ENCODE data around the gene DOCK4. TPM values are rescaled to one million over a fixed set of nuclear protein-coding genes. Genes with fewer than 3 reads are reported as not detected.

DOCK4 gene
- total and polyA plus RNA-seq, 4 donors, result 40.3 to 95.0 (median 56.4) TPM

DNA sequence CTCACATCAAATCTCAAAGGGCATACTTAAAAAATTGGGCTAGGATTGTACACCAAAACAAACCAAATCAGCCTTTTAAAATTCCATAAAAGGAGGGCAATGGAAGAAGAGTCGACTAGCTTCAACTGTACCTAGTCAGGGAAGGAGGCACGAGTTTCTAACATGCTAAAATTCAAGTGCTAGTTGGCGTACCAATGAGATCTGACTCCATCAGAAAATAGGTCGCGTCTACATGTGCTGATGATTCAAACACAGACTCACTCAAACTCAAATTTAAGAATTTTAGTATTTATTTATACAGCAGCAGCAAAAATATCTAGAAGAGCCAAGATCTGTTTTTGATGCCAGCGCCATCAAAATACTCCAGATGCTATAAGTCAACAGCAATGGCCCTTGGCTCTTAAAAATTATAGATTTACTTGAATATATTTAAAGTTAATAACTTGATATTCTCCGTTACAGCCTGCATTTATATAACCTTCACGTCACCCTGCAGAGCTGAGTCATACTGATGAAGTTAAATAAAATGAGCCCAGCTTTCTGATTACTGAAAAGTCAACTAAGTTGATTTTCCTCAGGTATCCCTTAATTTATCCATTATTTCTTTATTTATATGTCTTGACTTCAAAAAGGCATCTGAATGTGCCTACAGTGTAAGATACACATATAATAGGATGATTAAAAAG, 341.8 kb downstream of the DOCK4 start:
- DNase-seq (ENCODE audit: low read depth in 4 of 6, low spot score in 6 of 6), result no peak
- H3K27ac ChIP-seq (ENCODE audit: low read depth, low read length), result no peak overlapping the region
- H3K27me3 ChIP-seq (ENCODE audit: control insufficient read depth, insufficient read depth, low read length), result no peaks in the 10 kb centered on the region
- no peaks in the 10 kb centered on the region for H3K9me3 ChIP-seq (ENCODE audit: control insufficient read depth, insufficient read depth, low read length)
- no peak overlapping the region for H3K4me3 ChIP-seq (ENCODE audit: low read depth, low read length)
- WGBS (ENCODE audit: insufficient coverage), result 100% methylated on average over 1 of the region's 8 CpGs
- H3K4me1 ChIP-seq (ENCODE audit: control insufficient read depth, insufficient read depth, low read length), result no peaks in the 10 kb centered on the region
- H3K36me3 ChIP-seq (ENCODE audit: control insufficient read depth, insufficient read depth, low read length), result peaks cover 11% of the 10 kb centered on the region

DNA sequence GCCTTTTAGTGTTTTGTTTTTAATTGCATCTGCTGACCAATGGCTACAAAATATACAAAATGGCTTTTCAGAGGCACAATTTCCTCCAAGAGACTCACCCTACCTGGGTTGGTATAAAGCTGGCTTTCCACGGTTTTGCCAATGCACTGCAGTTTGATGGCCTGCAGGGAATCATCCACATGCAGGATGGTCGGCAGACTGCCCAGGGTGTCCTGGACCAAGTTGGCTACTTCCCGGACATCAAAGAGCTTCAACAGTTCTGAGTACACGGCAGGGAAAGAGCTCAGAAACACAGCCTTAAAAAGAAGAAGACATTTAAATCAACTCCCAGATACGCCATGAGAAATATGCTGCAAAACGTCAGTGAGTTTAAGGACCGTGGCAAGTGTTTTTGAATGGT, 342.9 kb downstream of the DOCK4 start:
- H3K9me3 ChIP-seq (ENCODE audit: control insufficient read depth, insufficient read depth, low read length), result no peaks in the 10 kb centered on the region
- 61% methylated on average over 6 of the region's 7 CpGs for WGBS (ENCODE audit: insufficient coverage)
- H3K4me1 ChIP-seq (ENCODE audit: control insufficient read depth, insufficient read depth, low read length), result no peaks in the 10 kb centered on the region
- H3K27ac ChIP-seq (ENCODE audit: low read depth, low read length), result no peak overlapping the region
- no peaks in the 10 kb centered on the region for H3K27me3 ChIP-seq (ENCODE audit: control insufficient read depth, insufficient read depth, low read length)
- no peak for DNase-seq (ENCODE audit: low read depth in 4 of 6, low spot score in 6 of 6)
- peaks cover 11% of the 10 kb centered on the region for H3K36me3 ChIP-seq (ENCODE audit: control insufficient read depth, insufficient read depth, low read length)
- H3K4me3 ChIP-seq (ENCODE audit: low read depth, low read length), result no peak overlapping the region

DNA sequence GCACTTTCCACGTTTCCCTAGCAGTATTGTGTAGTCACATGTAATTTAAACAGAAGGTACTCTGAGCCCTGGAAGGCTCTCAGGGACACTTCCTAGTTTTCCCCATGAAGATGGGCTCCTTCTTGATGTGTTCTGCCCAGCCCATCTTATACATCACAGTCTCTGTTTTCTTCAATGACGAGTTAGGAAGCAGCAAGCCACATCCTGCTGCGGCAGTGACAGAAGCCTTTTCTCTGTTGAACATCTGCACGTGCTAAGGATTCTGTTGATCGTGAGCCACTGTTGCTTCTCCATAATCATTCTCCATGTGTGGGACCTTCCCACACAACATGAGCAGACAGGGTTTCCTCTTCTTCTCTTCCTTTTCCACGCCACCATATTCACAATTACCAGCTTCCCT, 346.0 kb downstream of the DOCK4 start:
- Histone ChIP-seq H3K36me3 (ENCODE audit: control insufficient read depth, insufficient read depth, low read length) (peaks cover 7% of the 10 kb centered on the region), H3K4me3 (ENCODE audit: low read depth, low read length) (no peak overlapping the region), H3K27me3 (ENCODE audit: control insufficient read depth, insufficient read depth, low read length) (no peaks in the 10 kb centered on the region), H3K4me1 (ENCODE audit: control insufficient read depth, insufficient read depth, low read length) (peaks cover under 1% of the 10 kb centered on the region), H3K9me3 (ENCODE audit: control insufficient read depth, insufficient read depth, low read length) (no peaks in the 10 kb centered on the region), H3K27ac (ENCODE audit: low read depth, low read length) (no peak overlapping the region)
- DNase-seq (ENCODE audit: low read depth in 4 of 6, low spot score in 6 of 6), result no peak
- WGBS (ENCODE audit: insufficient coverage), result 87% methylated on average over 6 of the region's 6 CpGs

DNA sequence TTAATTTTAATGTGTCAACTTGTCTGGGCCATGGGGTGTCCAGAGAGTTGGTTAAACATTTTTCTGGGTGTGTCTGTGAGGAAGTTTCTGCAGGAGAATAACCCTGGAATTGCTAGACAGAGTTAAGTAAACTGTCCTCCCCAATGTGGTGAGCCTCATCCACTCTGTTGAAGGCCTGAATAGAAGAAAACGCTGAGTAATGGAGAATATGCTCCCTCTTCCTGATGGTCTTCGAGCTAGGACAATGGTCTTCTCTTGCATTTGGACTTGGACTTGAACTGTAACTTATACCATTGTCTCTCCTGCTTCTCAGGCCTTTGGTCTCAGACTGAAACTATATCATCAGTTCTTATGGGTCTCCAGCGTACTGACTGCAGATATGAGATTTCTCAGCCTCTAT, 347.9 kb downstream of the DOCK4 start:
- H3K4me1 ChIP-seq (ENCODE audit: control insufficient read depth, insufficient read depth, low read length), result peaks cover 2% of the 10 kb centered on the region
- H3K27me3 ChIP-seq (ENCODE audit: control insufficient read depth, insufficient read depth, low read length), result no peaks in the 10 kb centered on the region
- H3K36me3 ChIP-seq (ENCODE audit: control insufficient read depth, insufficient read depth, low read length), result peaks cover 7% of the 10 kb centered on the region
- 88% methylated on average over 3 of the region's 3 CpGs for WGBS (ENCODE audit: insufficient coverage)
- H3K27ac ChIP-seq (ENCODE audit: low read depth, low read length), result no peak overlapping the region
- DNase-seq (ENCODE audit: low read depth in 4 of 6, low spot score in 6 of 6), result no peak
- H3K4me3 ChIP-seq (ENCODE audit: low read depth, low read length), result no peak overlapping the region
- no peaks in the 10 kb centered on the region for H3K9me3 ChIP-seq (ENCODE audit: control insufficient read depth, insufficient read depth, low read length)

DNA sequence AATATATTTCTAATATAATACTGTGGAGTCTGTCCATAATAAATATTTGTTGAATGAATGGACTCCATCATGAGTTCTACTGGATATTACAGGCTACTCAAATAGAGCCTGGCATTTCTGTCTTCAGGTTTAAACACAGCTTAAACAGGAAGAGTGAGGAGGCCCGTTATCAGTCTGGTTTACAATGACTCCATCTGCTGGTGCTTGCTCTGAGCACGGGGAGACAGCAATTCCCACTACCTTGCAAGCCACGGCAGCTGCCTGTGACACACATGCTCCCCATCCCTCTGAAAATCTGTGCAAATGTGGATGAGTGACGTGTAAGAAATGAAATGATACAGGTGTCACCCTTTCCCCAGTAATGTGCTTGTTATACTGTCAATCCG, 350.4 kb downstream of the DOCK4 start:
- DNase-seq (ENCODE audit: low read depth in 4 of 6, low spot score in 6 of 6), result peak in 5 of 6 donors; percentile 15 to 83 (median 23)
- H3K4me1 ChIP-seq (ENCODE audit: control insufficient read depth, insufficient read depth, low read length), result peaks cover 2% of the 10 kb centered on the region
- no peak overlapping the region for H3K27ac ChIP-seq (ENCODE audit: low read depth, low read length)
- no peaks in the 10 kb centered on the region for H3K27me3 ChIP-seq (ENCODE audit: control insufficient read depth, insufficient read depth, low read length)
- WGBS (ENCODE audit: insufficient coverage), result 33% methylated on average over 4 of the region's 5 CpGs
- peaks cover 12% of the 10 kb centered on the region for H3K36me3 ChIP-seq (ENCODE audit: control insufficient read depth, insufficient read depth, low read length)
- H3K9me3 ChIP-seq (ENCODE audit: control insufficient read depth, insufficient read depth, low read length), result no peaks in the 10 kb centered on the region
- H3K4me3 ChIP-seq (ENCODE audit: low read depth, low read length), result no peak overlapping the region

DNA sequence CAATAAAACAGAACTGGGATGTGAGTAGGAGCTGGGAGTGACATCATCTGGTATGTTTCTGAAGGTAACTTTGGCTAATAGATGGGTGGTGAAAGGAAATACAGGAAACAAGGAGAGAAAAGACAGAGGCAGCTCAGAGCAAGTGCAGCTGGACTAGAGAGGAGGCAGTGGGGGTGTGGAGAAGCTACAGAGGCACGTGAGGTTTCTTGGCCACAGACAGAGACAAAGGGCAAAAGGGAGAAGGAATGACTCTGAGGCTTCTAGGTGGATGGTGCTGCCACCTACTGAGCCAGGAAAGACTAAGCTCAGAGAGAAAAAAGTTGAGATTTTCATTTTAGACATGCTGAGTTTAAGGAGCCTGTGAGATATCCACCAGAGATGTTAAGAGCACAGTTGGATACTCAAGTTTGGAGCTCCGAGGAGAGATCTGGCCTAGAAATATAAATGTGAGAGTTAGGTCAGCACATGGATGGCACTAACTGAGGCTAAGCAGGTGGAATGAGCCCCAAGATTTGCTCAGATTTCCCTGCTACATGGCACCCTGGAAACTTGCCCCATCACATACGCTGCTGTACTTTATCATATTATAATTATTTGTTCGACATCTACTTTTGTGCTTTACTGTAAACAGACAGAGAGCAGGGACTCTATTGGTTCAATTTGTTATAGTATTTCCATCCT, 350.9 kb downstream of the DOCK4 start:
- no peak overlapping the region for H3K27ac ChIP-seq (ENCODE audit: low read depth, low read length)

DNA sequence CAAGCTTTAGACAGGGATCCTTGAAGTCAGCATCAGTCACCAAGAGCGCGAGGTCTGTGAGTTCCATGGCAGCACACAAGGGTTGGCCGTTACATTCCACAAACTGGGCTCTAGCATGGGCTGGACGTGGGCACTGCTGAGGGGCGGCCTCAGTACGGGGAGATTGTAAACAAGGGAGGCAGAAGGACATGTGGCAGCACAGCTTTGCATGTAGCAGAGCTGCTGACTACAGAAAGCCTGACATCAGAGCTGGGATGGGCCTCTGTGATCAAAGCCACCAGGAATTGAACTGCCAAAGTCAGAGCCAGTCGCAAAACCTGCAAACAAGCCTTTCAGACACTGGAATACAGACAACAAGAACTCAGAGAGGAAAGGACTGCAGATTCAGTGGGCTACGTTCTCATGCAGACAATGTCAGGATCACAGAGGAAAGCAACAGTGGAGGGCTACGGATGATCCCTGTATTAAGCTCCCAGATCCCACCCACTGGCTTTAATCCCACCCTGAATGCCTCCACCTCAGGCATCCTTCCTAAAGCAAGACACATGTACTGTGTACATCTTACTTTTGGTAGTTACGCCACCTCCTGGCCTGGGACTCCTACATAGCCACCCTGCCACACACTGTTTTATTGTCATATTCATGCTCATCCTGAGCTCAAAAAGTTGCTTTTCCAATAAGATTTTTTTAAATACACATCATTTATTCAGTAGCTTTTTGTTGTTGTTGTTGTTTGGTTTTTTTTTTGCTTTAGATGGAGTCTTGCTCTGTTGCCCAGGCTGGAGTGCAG, 352.8 kb downstream of the DOCK4 start:
- no peak for DNase-seq (ENCODE audit: low read depth in 4 of 6, low spot score in 6 of 6)

More for the DNA sequence above, 350.9 kb downstream of the DOCK4 start:
- Histone ChIP-seq H3K4me1 (ENCODE audit: control insufficient read depth, insufficient read depth, low read length) (peaks cover 2% of the 10 kb centered on the region), H3K36me3 (ENCODE audit: control insufficient read depth, insufficient read depth, low read length) (peaks cover 7% of the 10 kb centered on the region), H3K9me3 (ENCODE audit: control insufficient read depth, insufficient read depth, low read length) (no peaks in the 10 kb centered on the region), H3K27me3 (ENCODE audit: control insufficient read depth, insufficient read depth, low read length) (no peaks in the 10 kb centered on the region), H3K4me3 (ENCODE audit: low read depth, low read length) (no peak overlapping the region)
- 42% methylated on average over 2 of the region's 4 CpGs for WGBS (ENCODE audit: insufficient coverage)
- peak in 4 of 6 donors; percentile 18 to 74 (median 46) for DNase-seq (ENCODE audit: low read depth in 4 of 6, low spot score in 6 of 6)

DNA sequence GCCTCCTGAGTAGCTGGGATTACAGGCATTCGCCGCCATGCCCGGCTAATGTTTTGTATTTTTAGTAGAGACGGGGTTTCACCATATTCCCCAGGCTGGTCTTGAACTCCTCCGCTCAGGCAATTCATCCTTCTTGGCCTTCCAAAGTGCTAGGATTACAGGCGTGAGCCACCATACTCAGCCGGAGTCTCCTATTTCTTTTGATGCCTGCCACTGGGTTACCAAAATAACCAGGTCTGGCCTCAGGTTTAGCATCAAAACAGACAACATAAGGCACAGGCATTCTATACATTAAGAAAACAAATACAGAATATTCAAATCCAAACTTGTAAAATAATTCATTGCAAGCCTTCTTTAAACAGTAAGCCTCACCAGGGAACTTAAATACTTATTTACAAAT, 354.1 kb downstream of the DOCK4 start:
- DNase-seq (ENCODE audit: low read depth in 4 of 6, low spot score in 6 of 6), result no peak
- Histone ChIP-seq H3K4me3 (ENCODE audit: low read depth, low read length) (no peak overlapping the region), H3K9me3 (ENCODE audit: control insufficient read depth, insufficient read depth, low read length) (no peaks in the 10 kb centered on the region), H3K36me3 (ENCODE audit: control insufficient read depth, insufficient read depth, low read length) (peaks cover 7% of the 10 kb centered on the region), H3K27me3 (ENCODE audit: control insufficient read depth, insufficient read depth, low read length) (no peaks in the 10 kb centered on the region), H3K4me1 (ENCODE audit: control insufficient read depth, insufficient read depth, low read length) (peaks cover 2% of the 10 kb centered on the region), H3K27ac (ENCODE audit: low read depth, low read length) (no peak overlapping the region)
- 93% methylated on average over 5 of the region's 7 CpGs for WGBS (ENCODE audit: insufficient coverage)

More for the DNA sequence above, 352.8 kb downstream of the DOCK4 start:
- 76% methylated on average over 10 of the region's 10 CpGs for WGBS (ENCODE audit: insufficient coverage)
- H3K9me3 ChIP-seq (ENCODE audit: control insufficient read depth, insufficient read depth, low read length), result no peaks in the 10 kb centered on the region
- no peak overlapping the region for H3K27ac ChIP-seq (ENCODE audit: low read depth, low read length)
- no peak overlapping the region for H3K4me3 ChIP-seq (ENCODE audit: low read depth, low read length)
- peaks cover 7% of the 10 kb centered on the region for H3K36me3 ChIP-seq (ENCODE audit: control insufficient read depth, insufficient read depth, low read length)
- no peaks in the 10 kb centered on the region for H3K27me3 ChIP-seq (ENCODE audit: control insufficient read depth, insufficient read depth, low read length)
- peaks cover 2% of the 10 kb centered on the region for H3K4me1 ChIP-seq (ENCODE audit: control insufficient read depth, insufficient read depth, low read length)

DNA sequence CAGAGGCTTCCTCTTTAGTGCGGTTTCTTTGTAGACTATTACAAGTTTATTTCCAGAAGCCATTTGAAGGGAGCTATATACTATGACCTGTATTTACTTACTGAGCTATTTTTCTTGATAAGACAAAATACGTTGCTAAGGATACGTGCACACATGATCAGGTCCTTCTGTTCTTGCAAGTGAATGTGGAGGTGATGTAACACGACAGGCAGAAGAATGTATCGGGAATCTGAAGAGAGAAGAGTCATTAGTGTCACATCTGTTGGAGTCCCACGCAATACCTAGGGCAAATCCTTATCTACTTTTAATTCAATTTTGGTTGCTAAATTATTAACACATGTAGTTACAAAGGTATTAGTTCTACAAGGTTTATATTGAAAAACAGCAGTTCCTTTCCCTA, 359.3 kb downstream of the DOCK4 start:
- WGBS (ENCODE audit: insufficient coverage), result 100% methylated on average over 2 of the region's 6 CpGs
- Histone ChIP-seq H3K27ac (ENCODE audit: low read depth, low read length) (no peak overlapping the region), H3K9me3 (ENCODE audit: control insufficient read depth, insufficient read depth, low read length) (no peaks in the 10 kb centered on the region), H3K4me3 (ENCODE audit: low read depth, low read length) (no peak overlapping the region), H3K4me1 (ENCODE audit: control insufficient read depth, insufficient read depth, low read length) (no peaks in the 10 kb centered on the region), H3K36me3 (ENCODE audit: control insufficient read depth, insufficient read depth, low read length) (peaks cover 9% of the 10 kb centered on the region), H3K27me3 (ENCODE audit: control insufficient read depth, insufficient read depth, low read length) (no peaks in the 10 kb centered on the region)
- no peak for DNase-seq (ENCODE audit: low read depth in 4 of 6, low spot score in 6 of 6)
